SK-N-SH (cell line): ENCODE measurements around the gene TMEM44.

Source experiments
- CTCF ChIP-seq: fragments of 200-600 bp; sonication (generic); IDR thresholded peaks from 2 replicates; pipeline ENCODE4 v1.6.1; 2017; ENCODE audit warnings: antibody characterized with exemption, mild to moderate bottlenecking, moderate library complexity
- GABPA ChIP-seq: IDR thresholded peaks from 2 replicates; pipeline ENCODE4 v1.4.0; 2012; ENCODE audit warnings: low read depth, mild to moderate bottlenecking
- MAX ChIP-seq: IDR thresholded peaks from 2 replicates; pipeline ENCODE4 v1.4.0; 2012; ENCODE audit warnings: low read depth
- POLR2AphosphoS5 ChIP-seq: IDR thresholded peaks from 2 replicates; pipeline ENCODE4 v1.6.1; 2012; ENCODE audit warnings: low read depth, low read length
- RCOR1 ChIP-seq: fragments of 150-350 bp; IDR thresholded peaks from 2 replicates; pipeline ENCODE4 v1.6.1; 2017; ENCODE audit warnings: antibody characterized with exemption, low read length
- TAF1 ChIP-seq: IDR thresholded peaks from 2 replicates; pipeline ENCODE4 v1.6.1; 2012; ENCODE audit warnings: low read depth, mild to moderate bottlenecking, low read length, moderate library complexity, borderline replicate concordance
- USF1 ChIP-seq: IDR thresholded peaks from 2 replicates; pipeline ENCODE4 v1.4.0; 2012; ENCODE audit warnings: low read depth, borderline replicate concordance

GRCh38 chr3:194661374-194661773 lies 28.2 kb upstream of the TMEM44 start:
- TF ChIP-seq CTCF (no peak), MAX (no peak), USF1 (no peak), POLR2AphosphoS5 (no peak), RCOR1 (no peak), GABPA (no peak), TAF1 (no peak)
